ENCODE results near the gene DPP10. TPM values are rescaled to one million over a fixed set of nuclear protein-coding genes. Genes with fewer than 3 reads are reported as not detected.
"Not testable (repeated sequence)": the region's sequence is repeated elsewhere in the genome, so short reads cannot be mapped to it uniquely, and the experiment has no call there.

The DPP10 gene
- total RNA-seq, 4 donors from 2014 or later: 3.3 to 6.6 (median 4.7) TPM

- H3K9me3 ChIP-seq: no peaks in the 10 kb centered on the region
- H3K4me1 ChIP-seq: no peaks in the 10 kb centered on the region
- 93% methylated on average over 5 of the region's 5 CpGs for WGBS
- no peaks in the 10 kb centered on the region for H3K27me3 ChIP-seq
- H3K36me3 ChIP-seq: no peaks in the 10 kb centered on the region
- H3K27ac ChIP-seq (replicated peaks in 1 of 4): no peak overlapping the region
- intact Hi-C loops (cut with DNase I): no loop called here
- no peak overlapping the region for H3K4me3 ChIP-seq
- DNase-seq (ENCODE audit: extremely low spot score): no peak
- TF ChIP-seq POLR2AphosphoS5 (IDR thresholded peaks at IDR 0.05) (no peak), POLR2A (IDR thresholded peaks at IDR 0.05; ENCODE audit: low read depth) (no peak), EP300 (IDR thresholded peaks at IDR 0.05) (no peak), CTCF (IDR thresholded peaks at IDR 0.05) (no peak)
Observed at GRCh38 chr2:114518738-114519137, 76.3 kb downstream of the DPP10 start.

DNA sequence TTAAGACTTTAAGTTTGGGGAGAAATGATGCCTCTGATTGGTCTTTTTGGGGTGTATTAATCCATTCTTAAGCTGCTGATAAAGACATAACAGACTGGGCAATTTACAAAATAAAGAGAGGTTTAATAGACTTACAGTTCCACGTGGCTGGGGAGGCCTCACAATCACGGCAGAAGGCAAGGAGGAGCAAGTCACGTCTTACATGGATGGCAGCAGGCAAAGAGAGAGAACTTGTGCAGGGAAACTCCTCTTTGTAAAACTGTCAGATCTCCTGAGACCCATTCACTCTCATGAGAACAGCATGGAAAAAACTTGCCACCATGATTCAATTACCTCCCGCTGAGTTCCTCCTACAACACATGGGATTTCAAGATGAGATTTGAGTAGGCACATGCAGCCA, 80.2 kb downstream of the DPP10 start:
- H3K27me3 ChIP-seq; DNase-seq (ENCODE audit: extremely low spot score); H3K27ac ChIP-seq (replicated peaks in 1 of 4); intact Hi-C loops (cut with DNase I); H3K36me3 ChIP-seq; H3K4me3 ChIP-seq; H3K9me3 ChIP-seq; H3K4me1 ChIP-seq: not testable (repeated sequence)
- 79% methylated on average over 4 of the region's 4 CpGs for WGBS

GRCh38 chr2:114525955-114526354, 83.5 kb downstream of the DPP10 start:
- no peak for DNase-seq (ENCODE audit: extremely low spot score)
- TF ChIP-seq POLR2AphosphoS5 (IDR thresholded peaks at IDR 0.05) (no peak), POLR2A (IDR thresholded peaks at IDR 0.05; ENCODE audit: low read depth) (no peak), EP300 (IDR thresholded peaks at IDR 0.05) (no peak), CTCF (IDR thresholded peaks at IDR 0.05) (no peak)
- no peak overlapping the region for H3K4me3 ChIP-seq
- H3K27me3 ChIP-seq: no peaks in the 10 kb centered on the region
- H3K4me1 ChIP-seq: no peaks in the 10 kb centered on the region
- no peak overlapping the region for H3K27ac ChIP-seq (replicated peaks in 1 of 4)
- no peaks in the 10 kb centered on the region for H3K36me3 ChIP-seq
- no peaks in the 10 kb centered on the region for H3K9me3 ChIP-seq
- intact Hi-C loops (cut with DNase I): no loop called here
- WGBS: 91% methylated on average over 4 of the region's 4 CpGs

GRCh38 chr2:114526841-114527240, 84.4 kb downstream of the DPP10 start:
- intact Hi-C loops (cut with DNase I): no loop called here
- WGBS: 83% methylated on average over 1 of the region's 1 CpG
- no peak for DNase-seq (ENCODE audit: extremely low spot score)
- Histone ChIP-seq H3K36me3 (no peaks in the 10 kb centered on the region), H3K27me3 (no peaks in the 10 kb centered on the region), H3K4me3 (no peak overlapping the region), H3K4me1 (no peaks in the 10 kb centered on the region), H3K27ac (replicated peaks in 1 of 4) (no peak overlapping the region), H3K9me3 (no peaks in the 10 kb centered on the region)
- no peak for TF ChIP-seq POLR2A (IDR thresholded peaks at IDR 0.05; ENCODE audit: low read depth)
- no peak for TF ChIP-seq EP300 (IDR thresholded peaks at IDR 0.05)
- no peak for TF ChIP-seq CTCF (IDR thresholded peaks at IDR 0.05)
- TF ChIP-seq POLR2AphosphoS5 (IDR thresholded peaks at IDR 0.05): no peak

DNA sequence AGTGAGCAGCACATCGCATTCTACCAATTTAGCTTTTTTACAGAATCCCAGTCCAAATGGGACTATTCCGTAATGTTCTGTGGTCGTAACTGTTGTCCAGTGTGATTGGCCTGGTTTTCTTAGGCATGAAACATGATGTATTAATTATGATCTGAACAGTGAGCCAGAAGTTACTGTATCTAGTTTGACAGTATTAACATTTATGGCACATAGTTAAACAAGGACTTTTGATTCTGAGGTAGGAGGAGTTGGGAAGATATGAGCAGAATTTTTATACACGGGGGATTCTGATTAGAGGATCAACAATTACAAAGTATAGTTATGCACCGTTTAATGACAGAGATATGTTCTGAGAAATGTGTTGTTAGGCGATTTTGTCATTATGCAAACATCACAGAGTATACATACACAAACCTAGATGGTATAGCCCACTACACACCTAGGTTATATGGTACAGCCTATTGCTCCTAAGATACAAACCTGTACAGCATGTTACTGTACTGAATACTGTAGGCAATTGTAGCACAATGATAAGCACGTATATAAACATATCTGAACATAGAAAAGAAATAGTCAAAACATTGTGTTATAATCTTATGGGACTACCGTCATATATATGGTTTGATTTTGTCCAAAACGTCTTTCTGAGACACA, 85.0 kb downstream of the DPP10 start:
- Histone ChIP-seq H3K4me3 (no peak overlapping the region), H3K9me3 (no peaks in the 10 kb centered on the region), H3K27me3 (no peaks in the 10 kb centered on the region), H3K36me3 (no peaks in the 10 kb centered on the region), H3K27ac (replicated peaks in 1 of 4) (no peak overlapping the region), H3K4me1 (no peaks in the 10 kb centered on the region)
- 81% methylated on average over 9 of the region's 9 CpGs for WGBS
- intact Hi-C loops (cut with DNase I): no loop called here
- DNase-seq (ENCODE audit: extremely low spot score): no peak
- TF ChIP-seq CTCF (IDR thresholded peaks at IDR 0.05) (no peak), POLR2AphosphoS5 (IDR thresholded peaks at IDR 0.05) (no peak), POLR2A (IDR thresholded peaks at IDR 0.05; ENCODE audit: low read depth) (no peak), EP300 (IDR thresholded peaks at IDR 0.05) (no peak)

Data from esophagus muscularis mucosa (tissue), 4 donors.